T-helper 1 cell treated with Interleukin-12 subunit alpha and Interleukin-12 subunit beta and Interleukin-4 antibody, amounts not matched to agents 30 ng/mL and 1 ng/mL, for 36 hours (primary cell): Measurements from ENCODE around the gene SGCB. TPM values are rescaled to one million over a fixed set of nuclear protein-coding genes. Genes with fewer than 3 reads are reported as not detected.

Experiments
- intact Hi-C: fragments of 100-400 bp; cut with micrococcal nuclease; formaldehyde crosslinking; loops from one replicate; pipeline ENCODE4 v1.15.1; 2024
- total RNA-seq: library from RNA; stranded (reverse); gene quantifications from 2 replicates; pipeline ENCODE4 v1.2.3, GENCODE V29; 2022

The SGCB gene
- total RNA-seq, 1 donor from 2014 or later: 16.3 TPM

- intact Hi-C loops: no loop called here
Measured at GRCh38 chr4:52028970-52029369, 9.1 kb downstream of the SGCB start.

DNA sequence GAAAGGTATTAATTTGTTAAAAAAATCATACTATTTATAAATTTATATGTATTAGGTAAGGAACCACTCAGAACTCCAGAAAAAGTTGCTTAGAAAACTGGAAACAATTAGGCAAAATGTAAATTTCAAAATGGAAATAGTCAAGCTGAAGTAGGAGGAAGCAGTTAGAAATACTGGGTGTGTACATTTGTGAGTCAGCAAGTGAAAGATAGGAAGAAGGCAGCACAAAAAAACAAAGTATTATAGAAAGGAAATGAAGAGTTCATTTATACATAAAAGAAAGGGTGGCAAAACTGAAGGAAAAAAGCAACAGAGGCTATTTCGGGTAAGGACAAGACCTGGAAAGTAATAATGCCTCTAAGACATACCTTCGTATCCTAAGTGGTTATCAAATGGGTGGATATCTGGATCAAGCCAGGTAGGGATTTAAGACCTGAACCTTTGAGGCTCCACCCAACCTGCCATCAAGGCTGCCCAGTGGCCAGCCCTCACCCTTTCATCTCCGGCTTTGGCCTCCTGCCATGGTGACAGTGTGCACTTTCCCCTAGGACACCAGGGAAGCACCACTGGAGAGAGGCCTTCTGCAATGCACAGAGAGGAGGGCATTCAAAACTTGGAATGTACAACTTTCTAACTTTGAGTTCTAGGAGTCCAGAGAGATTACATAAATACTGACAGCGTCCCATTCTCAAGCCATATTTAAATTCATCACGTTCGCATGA lies 18.0 kb downstream of the SGCB start, which contains the start of gene LRRC66:
Gene LRRC66, minus strand, starts transcription at position 428 of the 722 bp plus-strand sequence. CDS start 2,750 bp downstream, outside the sequence.
- intact Hi-C loops: no loop called here

- intact Hi-C loops: no loop called here
Measured at GRCh38 chr4:52017814-52018213, 20.3 kb downstream of the SGCB start.

DNA sequence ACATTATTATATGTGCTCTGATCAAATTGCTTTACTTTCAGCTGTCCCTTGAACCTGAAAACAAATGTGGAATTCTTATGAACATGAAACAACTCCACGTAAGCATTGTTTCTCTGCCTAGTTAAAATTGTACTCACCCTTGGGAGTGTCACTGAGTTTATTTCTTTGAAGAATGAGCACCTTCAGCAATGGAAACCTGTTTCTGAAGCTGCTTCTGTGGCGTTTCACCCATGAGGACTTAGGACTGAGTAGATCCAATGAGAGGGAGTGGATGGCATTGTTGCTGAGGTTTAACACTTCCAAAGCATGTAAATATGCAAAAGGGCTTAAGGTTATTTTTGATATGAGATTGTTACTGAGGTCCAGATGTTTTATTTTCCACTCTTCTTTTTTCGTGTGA lies 21.1 kb downstream of the SGCB start:
- intact Hi-C loops: no loop called here

DNA sequence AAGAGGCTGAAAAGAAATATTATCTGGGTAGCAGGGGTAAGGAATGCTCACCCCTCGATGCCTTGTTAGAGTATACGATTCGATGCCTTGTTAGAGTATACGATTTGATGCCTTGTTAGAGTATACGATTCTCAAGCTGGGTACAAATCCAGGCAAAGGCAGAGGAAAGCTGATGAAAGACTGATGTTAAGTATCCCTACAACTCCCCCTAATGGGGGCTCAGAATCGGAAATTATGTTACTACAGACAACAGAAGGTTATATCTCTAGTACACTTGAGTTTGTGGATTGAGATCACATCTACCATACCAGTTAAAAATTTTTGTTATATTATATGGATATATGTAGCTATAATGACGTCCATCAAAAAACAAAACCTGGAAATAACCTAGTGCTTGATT lies 22.7 kb downstream of the SGCB start:
- intact Hi-C loops: no loop called here

DNA sequence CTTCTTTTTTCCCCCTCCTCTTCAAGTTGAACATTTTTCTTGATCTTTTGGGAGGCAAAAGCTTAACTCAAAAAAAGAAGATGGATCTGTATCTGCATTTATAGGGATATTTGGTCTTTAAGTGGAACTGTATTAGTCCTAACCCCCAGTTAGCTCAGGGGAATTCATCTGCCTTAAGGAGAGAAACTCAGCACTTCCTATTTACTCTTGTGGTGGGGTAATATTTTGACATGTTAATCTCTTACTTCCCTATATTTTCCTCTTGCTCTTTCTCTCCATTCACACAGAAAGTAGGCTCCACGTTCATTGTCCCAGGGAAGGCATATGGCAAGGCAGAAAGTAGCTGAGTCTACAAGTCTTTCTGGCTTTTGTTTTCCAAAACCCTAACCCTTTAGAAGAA lies 23.2 kb downstream of the SGCB start:
- intact Hi-C loops: no loop called here

DNA sequence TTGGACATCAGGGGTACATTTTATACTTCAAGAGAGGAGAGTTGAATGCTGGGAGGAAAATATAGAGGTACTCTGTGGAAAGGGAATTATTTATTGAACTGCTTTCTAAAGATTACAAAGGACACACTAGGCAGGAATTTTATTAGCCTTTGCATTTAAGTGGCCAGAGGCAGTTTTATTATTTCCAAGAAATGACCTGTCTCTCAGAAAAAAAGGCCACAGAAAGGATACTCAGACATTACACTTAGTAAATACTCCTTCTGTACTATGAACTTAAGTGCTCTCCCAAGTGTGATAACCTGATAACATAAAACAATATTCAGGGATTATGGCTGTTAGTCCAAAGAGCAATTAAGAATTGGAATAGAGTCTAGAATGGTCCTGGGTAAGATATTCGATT lies 25.4 kb downstream of the SGCB start:
- intact Hi-C loops: no loop called here

DNA sequence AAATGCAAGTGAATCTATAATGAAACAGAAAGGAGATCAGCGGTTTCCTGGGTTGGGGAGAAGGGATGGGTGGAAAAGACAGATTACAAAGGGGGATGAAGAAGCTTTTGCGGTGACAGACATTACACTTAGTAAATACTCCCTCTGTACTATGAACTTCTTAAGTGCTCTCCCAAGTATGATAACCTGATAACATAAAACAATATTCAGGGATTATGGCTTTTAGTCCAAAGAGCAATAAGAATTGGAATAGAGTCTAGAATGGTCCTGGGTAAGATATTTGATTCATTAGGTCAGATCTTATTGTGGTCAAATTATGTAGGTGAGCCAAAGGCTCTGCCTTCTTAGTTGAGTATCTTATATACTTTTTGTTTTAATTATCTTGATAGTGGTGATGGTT lies 27.1 kb downstream of the SGCB start:
- intact Hi-C loops: no loop called here

DNA sequence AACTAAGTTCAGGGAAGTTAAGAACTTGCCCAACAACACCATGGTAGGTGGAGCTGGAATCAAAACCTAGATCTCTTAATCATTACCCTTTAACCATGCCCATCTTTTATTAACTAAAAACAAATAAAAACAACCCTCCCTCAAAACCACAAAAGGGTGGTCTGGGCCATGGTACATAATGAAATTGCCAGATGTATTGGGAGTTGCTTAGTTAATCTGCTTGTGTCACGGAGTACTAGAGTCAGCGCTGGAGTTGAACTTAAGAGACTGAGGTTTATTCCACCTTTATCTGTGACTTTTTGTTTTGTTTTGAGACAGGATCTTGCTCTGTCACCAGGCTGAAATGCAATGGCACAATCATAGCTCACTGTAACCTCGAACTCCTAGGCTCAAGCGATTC lies 31.2 kb downstream of the SGCB start:
- intact Hi-C loops: no loop called here

DNA sequence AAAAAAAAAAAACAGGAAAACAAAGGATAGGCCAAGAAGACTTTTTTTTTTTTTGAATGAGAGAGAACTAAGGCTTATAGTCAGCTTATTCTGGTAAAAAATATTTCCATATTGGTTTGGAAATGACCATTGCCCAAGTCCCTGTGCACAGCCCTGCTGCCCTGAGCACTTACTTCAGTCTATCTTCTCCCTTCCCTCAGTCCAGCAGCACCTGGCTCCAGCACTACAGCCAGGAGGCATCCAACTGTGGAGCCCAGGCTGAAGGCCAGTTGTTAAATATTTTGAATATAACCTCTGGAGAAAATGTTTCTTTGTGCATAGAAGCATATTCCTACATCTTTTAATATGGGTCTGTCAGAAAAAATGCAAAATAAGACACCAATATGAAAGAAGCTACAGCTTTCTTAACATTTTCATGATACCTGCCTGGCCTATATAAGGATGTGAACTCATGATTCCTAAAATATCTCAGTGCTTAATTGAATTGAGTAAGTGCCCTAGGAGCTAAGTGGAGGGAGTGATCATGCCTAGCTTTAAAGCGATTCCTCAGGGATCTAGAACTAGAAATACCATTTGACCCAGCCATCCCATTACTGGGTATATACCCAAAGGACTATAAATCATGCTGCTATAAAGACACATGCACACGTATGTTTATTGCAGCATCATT lies 32.4 kb downstream of the SGCB start:
- intact Hi-C loops: no loop called here

DNA sequence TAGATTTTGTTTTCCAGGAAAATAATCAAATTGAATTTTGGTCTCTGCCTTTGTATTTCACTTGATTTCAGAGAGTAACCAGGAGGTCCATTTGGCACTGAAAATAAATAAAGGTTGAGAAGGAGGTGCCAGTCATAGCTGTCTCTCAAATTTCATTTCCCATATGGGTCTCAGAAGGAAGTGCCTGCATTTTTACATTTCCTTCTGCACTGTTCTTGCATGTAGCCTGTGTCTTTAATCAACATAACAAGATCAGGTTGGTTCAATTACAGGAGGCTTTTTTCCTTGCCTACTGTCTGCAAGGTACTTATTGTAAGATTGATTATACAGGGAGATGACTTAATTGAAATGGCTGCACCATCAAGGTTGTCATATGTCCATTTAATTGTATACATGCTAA lies 33.7 kb downstream of the SGCB start:
- intact Hi-C loops: no loop called here

- intact Hi-C loops: no loop called here
Measured at GRCh38 chr4:52001616-52002015, 36.5 kb downstream of the SGCB start.

GRCh38 chr4:51999250-51999649 lies 38.8 kb downstream of the SGCB start:
- intact Hi-C loops: no loop called here

- intact Hi-C loops: no loop called here
Measured at GRCh38 chr4:51998837-51999236, 39.3 kb downstream of the SGCB start.

- intact Hi-C loops: no loop called here
Measured at GRCh38 chr4:51997647-51998046, 40.5 kb downstream of the SGCB start.

DNA sequence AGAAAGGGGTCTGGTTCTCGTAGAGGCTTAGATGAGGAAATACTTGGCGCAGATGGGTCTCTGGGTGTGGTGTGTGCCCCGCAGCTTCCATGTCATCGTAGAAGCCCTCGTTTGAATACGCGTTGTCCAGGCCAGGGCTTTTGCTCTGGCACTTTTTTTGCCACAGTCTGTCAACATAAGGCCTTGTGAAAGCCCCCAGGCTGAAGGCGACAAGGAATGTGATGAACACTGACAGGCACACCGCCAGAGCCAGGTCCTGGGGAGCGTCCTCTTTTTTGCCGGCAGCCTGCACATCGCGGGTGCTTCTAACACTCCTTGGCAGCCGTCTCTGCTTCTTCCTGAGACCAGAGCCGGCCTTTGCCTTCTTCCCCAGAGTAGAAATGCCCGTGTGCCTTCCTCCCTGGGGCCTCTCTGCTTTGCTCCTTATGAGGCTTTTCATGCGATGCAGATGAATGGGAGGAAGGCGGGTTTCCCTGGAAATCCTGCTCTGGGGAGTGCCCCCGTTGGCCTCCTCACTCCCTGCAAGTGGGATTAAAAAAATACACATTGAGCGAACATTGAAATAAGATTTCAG lies 42.4 kb downstream of the SGCB start:
- intact Hi-C loops: no loop called here

Other genes with a start within 250 kb of the SGCB start
- gene DCUN1D4, start 195.1 kb downstream of the SGCB start, total RNA-seq: 25.5 and 29.1 TPM in 2 replicates
- gene LRRC66, start 17.9 kb downstream of the SGCB start, total RNA-seq: 0.27 TPM in 2 replicates
- gene SPATA18, start 13.0 kb upstream of the SGCB start, total RNA-seq: 0.42 and 0.56 TPM in 2 replicates